Activated naive CD8-positive, alpha-beta T cell treated with anti-CD3 and anti-CD28 coated beads for 36 hours (primary cell): ENCODE results near the gene TMEM200A. TPM values are rescaled to one million over a fixed set of nuclear protein-coding genes. Genes with fewer than 3 reads are reported as not detected.

Experiments used
- DNase-seq: peaks from one replicate; pipeline ENCODE4 v3.0.0; 2021
- H3K27ac Mint-ChIP-seq: one replicate; pipeline ENCODE4 v1.8.0; 2022; ENCODE audit warnings: mild to moderate bottlenecking, moderate library complexity, mixed read lengths
- H3K27me3 Mint-ChIP-seq: one replicate; pipeline ENCODE4 v1.8.0; 2022; ENCODE audit warnings: mild to moderate bottlenecking, mixed read lengths
- H3K36me3 Mint-ChIP-seq: one replicate; pipeline ENCODE4 v1.8.0; 2021; ENCODE audit warnings: mild to moderate bottlenecking, mixed read lengths
- H3K4me1 Mint-ChIP-seq: one replicate; pipeline ENCODE4 v1.8.0; 2021; ENCODE audit warnings: mixed read lengths
- H3K4me3 Mint-ChIP-seq: one replicate; pipeline ENCODE4 v1.8.0; 2022; ENCODE audit warnings: mild to moderate bottlenecking, moderate library complexity, mixed read lengths
- H3K9me3 Mint-ChIP-seq: one replicate; pipeline ENCODE4 v1.8.0; 2022; ENCODE audit warnings: mixed read lengths
- total RNA-seq, 2 experiments: library from RNA; stranded (reverse); gene quantifications; one replicate each; pipeline ENCODE4 v1.2.3, GENCODE V29; 2021

The TMEM200A gene
- total RNA-seq, 2 experiments from 2014 or later: not detected

GRCh38 chr6:130426066-130426721 is 60.4 kb downstream of the TMEM200A start:
- H3K4me3 Mint-ChIP-seq: no peak overlapping the region
- H3K9me3 Mint-ChIP-seq: no peaks in the 10 kb centered on the region
- H3K27ac Mint-ChIP-seq: no peak overlapping the region
- DNase-seq: no peak
- no peaks in the 10 kb centered on the region for H3K4me1 Mint-ChIP-seq
- no peaks in the 10 kb centered on the region for H3K36me3 Mint-ChIP-seq
- no peaks in the 10 kb centered on the region for H3K27me3 Mint-ChIP-seq

- Mint-ChIP-seq H3K27ac (no peak overlapping the region), H3K27me3 (no peaks in the 10 kb centered on the region), H3K9me3 (no peaks in the 10 kb centered on the region), H3K4me3 (no peak overlapping the region), H3K36me3 (no peaks in the 10 kb centered on the region), H3K4me1 (no peaks in the 10 kb centered on the region)
- DNase-seq: no peak
These were observed 65.6 kb downstream of the TMEM200A start for GRCh38 chr6:130431346-130431852.

- Mint-ChIP-seq H3K27ac (no peak overlapping the region), H3K9me3 (no peaks in the 10 kb centered on the region), H3K4me3 (no peak overlapping the region), H3K4me1 (no peaks in the 10 kb centered on the region), H3K36me3 (no peaks in the 10 kb centered on the region), H3K27me3 (no peaks in the 10 kb centered on the region)
- DNase-seq: no peak
These were observed 67.0 kb downstream of the TMEM200A start for GRCh38 chr6:130432838-130433237.

- DNase-seq: no peak
- H3K4me3 Mint-ChIP-seq: no peak overlapping the region
- H3K4me1 Mint-ChIP-seq: no peaks in the 10 kb centered on the region
- no peaks in the 10 kb centered on the region for H3K27me3 Mint-ChIP-seq
- H3K9me3 Mint-ChIP-seq: no peaks in the 10 kb centered on the region
- H3K27ac Mint-ChIP-seq: no peak overlapping the region
- no peaks in the 10 kb centered on the region for H3K36me3 Mint-ChIP-seq
These were observed 68.5 kb downstream of the TMEM200A start for GRCh38 chr6:130434174-130434873.

GRCh38 chr6:130435181-130435580 is 69.4 kb downstream of the TMEM200A start:
- H3K27me3 Mint-ChIP-seq: no peaks in the 10 kb centered on the region
- DNase-seq: no peak
- no peak overlapping the region for H3K4me3 Mint-ChIP-seq
- no peak overlapping the region for H3K27ac Mint-ChIP-seq
- H3K36me3 Mint-ChIP-seq: no peaks in the 10 kb centered on the region
- H3K4me1 Mint-ChIP-seq: no peaks in the 10 kb centered on the region
- H3K9me3 Mint-ChIP-seq: no peaks in the 10 kb centered on the region

GRCh38 chr6:130437961-130438360 is 72.1 kb downstream of the TMEM200A start:
- Mint-ChIP-seq H3K4me3 (no peak overlapping the region), H3K4me1 (no peaks in the 10 kb centered on the region), H3K9me3 (no peaks in the 10 kb centered on the region), H3K36me3 (no peaks in the 10 kb centered on the region), H3K27ac (no peak overlapping the region), H3K27me3 (no peaks in the 10 kb centered on the region)
- DNase-seq: no peak

GRCh38 chr6:130447374-130447773 is 81.6 kb downstream of the TMEM200A start:
- Mint-ChIP-seq H3K27me3 (no peaks in the 10 kb centered on the region), H3K4me1 (no peaks in the 10 kb centered on the region), H3K9me3 (no peaks in the 10 kb centered on the region), H3K27ac (no peak overlapping the region), H3K36me3 (no peaks in the 10 kb centered on the region), H3K4me3 (no peak overlapping the region)
- no peak for DNase-seq

GRCh38 chr6:130452336-130452735 is 86.5 kb downstream of the TMEM200A start:
- H3K27me3 Mint-ChIP-seq: no peaks in the 10 kb centered on the region
- DNase-seq: no peak
- no peak overlapping the region for H3K27ac Mint-ChIP-seq
- H3K4me3 Mint-ChIP-seq: no peak overlapping the region
- no peaks in the 10 kb centered on the region for H3K36me3 Mint-ChIP-seq
- no peaks in the 10 kb centered on the region for H3K9me3 Mint-ChIP-seq
- H3K4me1 Mint-ChIP-seq: no peaks in the 10 kb centered on the region

GRCh38 chr6:130453230-130453629 is 87.4 kb downstream of the TMEM200A start:
- DNase-seq: no peak
- Mint-ChIP-seq H3K9me3 (no peaks in the 10 kb centered on the region), H3K27ac (no peak overlapping the region), H3K4me1 (peaks cover 2% of the 10 kb centered on the region), H3K27me3 (no peaks in the 10 kb centered on the region), H3K4me3 (no peak overlapping the region), H3K36me3 (no peaks in the 10 kb centered on the region)

- H3K4me3 Mint-ChIP-seq: no peak overlapping the region
- no peak for DNase-seq
- no peaks in the 10 kb centered on the region for H3K9me3 Mint-ChIP-seq
- H3K27me3 Mint-ChIP-seq: no peaks in the 10 kb centered on the region
- H3K36me3 Mint-ChIP-seq: no peaks in the 10 kb centered on the region
- H3K4me1 Mint-ChIP-seq: peaks cover 4% of the 10 kb centered on the region
- H3K27ac Mint-ChIP-seq: no peak overlapping the region
These were observed 91.8 kb downstream of the TMEM200A start for GRCh38 chr6:130457605-130458004.

GRCh38 chr6:130459316-130459715 is 93.5 kb downstream of the TMEM200A start:
- no peak overlapping the region for H3K27ac Mint-ChIP-seq
- DNase-seq: no peak
- H3K9me3 Mint-ChIP-seq: no peaks in the 10 kb centered on the region
- no peaks in the 10 kb centered on the region for H3K27me3 Mint-ChIP-seq
- H3K4me1 Mint-ChIP-seq: peaks cover 4% of the 10 kb centered on the region
- H3K36me3 Mint-ChIP-seq: no peaks in the 10 kb centered on the region
- no peak overlapping the region for H3K4me3 Mint-ChIP-seq

- Mint-ChIP-seq H3K4me1 (peaks cover 4% of the 10 kb centered on the region), H3K9me3 (no peaks in the 10 kb centered on the region), H3K27me3 (no peaks in the 10 kb centered on the region), H3K36me3 (no peaks in the 10 kb centered on the region), H3K27ac (no peak overlapping the region), H3K4me3 (no peak overlapping the region)
- DNase-seq: no peak
These were observed 95.1 kb downstream of the TMEM200A start for GRCh38 chr6:130460934-130461333.

- Mint-ChIP-seq H3K4me3 (no peak overlapping the region), H3K9me3 (no peaks in the 10 kb centered on the region)
- DNase-seq: no peak
These were observed 100.4 kb downstream of the TMEM200A start for GRCh38 chr6:130466052-130466747.

GRCh38 chr6:130466748-130467061 is 100.9 kb downstream of the TMEM200A start:
- no peaks in the 10 kb centered on the region for H3K9me3 Mint-ChIP-seq
- no peaks in the 10 kb centered on the region for H3K36me3 Mint-ChIP-seq
- H3K4me3 Mint-ChIP-seq: no peak overlapping the region
- H3K27me3 Mint-ChIP-seq: no peaks in the 10 kb centered on the region
- peaks cover 2% of the 10 kb centered on the region for H3K4me1 Mint-ChIP-seq
- DNase-seq: no peak
- H3K27ac Mint-ChIP-seq: no peak overlapping the region

More at GRCh38 chr6:130466052-130466747, 100.4 kb downstream of the TMEM200A start:
- no peaks in the 10 kb centered on the region for H3K27me3 Mint-ChIP-seq
- no peaks in the 10 kb centered on the region for H3K36me3 Mint-ChIP-seq
- H3K4me1 Mint-ChIP-seq: peaks cover 2% of the 10 kb centered on the region
- H3K27ac Mint-ChIP-seq: no peak overlapping the region

- H3K9me3 Mint-ChIP-seq: peaks cover 4% of the 10 kb centered on the region
- peaks cover 2% of the 10 kb centered on the region for H3K4me1 Mint-ChIP-seq
- no peak overlapping the region for H3K27ac Mint-ChIP-seq
- DNase-seq: no peak
- no peak overlapping the region for H3K4me3 Mint-ChIP-seq
- no peaks in the 10 kb centered on the region for H3K27me3 Mint-ChIP-seq
- peaks cover 1% of the 10 kb centered on the region for H3K36me3 Mint-ChIP-seq
These were observed 101.6 kb downstream of the TMEM200A start for GRCh38 chr6:130467146-130468050.
